Measurements from ENCODE around the gene GTPBP3. TPM values are rescaled to one million over a fixed set of nuclear protein-coding genes. Genes with fewer than 3 reads are reported as not detected.

Gene GTPBP3
- total RNA-seq, 1 experiment from 2014 or later: 35.3 TPM

DNA sequence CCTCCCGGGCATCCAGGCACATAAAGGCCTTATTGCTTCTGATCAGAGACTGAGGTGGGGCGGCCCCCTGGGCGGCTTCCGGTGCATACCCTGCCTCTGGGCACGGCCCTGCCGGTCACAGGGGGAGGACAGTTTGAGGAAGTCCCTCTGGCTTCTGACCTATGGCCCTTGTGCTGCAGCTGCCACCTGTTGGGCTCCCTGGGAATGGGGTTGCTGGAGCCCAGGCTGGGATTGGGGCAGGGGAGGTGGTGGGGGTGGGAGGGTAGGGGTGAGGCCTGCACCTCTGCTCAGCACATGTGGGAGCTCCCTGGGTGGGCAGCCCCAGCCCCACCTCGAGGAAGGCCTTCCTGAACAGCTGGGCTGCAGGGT, 13.4 kb upstream of the GTPBP3 start:
- no peaks in the 10 kb centered on the region for H3K27me3 ChIP-seq (ENCODE audit: control insufficient read depth, insufficient read depth, low read length)
- ChIA-PET CTCF (no interaction called here), POLR2A (no interaction called here)
- intact Hi-C loops (cut with micrococcal nuclease; ENCODE audit: unreplicated experiment) (no loop called here), in situ Hi-C loops (cut with HindIII; ENCODE audit: low pct_unique_long_range_greater_than_20kb, low sequenced_read_pairs) (no loop called here)
- no peaks in the 10 kb centered on the region for H3K9me3 ChIP-seq (ENCODE audit: control insufficient read depth, insufficient read depth, low read depth, low read length)
- DNase-seq (ENCODE audit: low read depth, low spot score) (no peak), ATAC-seq (no peak)
- no peak overlapping the region for H3K27ac ChIP-seq (ENCODE audit: low read length)
- H3K4me1 ChIP-seq (ENCODE audit: control insufficient read depth, insufficient read depth, low read length): no peaks in the 10 kb centered on the region
- BruUV-seq (replicated peaks): no TSS peak
- TF ChIP-seq, protein P1, sequence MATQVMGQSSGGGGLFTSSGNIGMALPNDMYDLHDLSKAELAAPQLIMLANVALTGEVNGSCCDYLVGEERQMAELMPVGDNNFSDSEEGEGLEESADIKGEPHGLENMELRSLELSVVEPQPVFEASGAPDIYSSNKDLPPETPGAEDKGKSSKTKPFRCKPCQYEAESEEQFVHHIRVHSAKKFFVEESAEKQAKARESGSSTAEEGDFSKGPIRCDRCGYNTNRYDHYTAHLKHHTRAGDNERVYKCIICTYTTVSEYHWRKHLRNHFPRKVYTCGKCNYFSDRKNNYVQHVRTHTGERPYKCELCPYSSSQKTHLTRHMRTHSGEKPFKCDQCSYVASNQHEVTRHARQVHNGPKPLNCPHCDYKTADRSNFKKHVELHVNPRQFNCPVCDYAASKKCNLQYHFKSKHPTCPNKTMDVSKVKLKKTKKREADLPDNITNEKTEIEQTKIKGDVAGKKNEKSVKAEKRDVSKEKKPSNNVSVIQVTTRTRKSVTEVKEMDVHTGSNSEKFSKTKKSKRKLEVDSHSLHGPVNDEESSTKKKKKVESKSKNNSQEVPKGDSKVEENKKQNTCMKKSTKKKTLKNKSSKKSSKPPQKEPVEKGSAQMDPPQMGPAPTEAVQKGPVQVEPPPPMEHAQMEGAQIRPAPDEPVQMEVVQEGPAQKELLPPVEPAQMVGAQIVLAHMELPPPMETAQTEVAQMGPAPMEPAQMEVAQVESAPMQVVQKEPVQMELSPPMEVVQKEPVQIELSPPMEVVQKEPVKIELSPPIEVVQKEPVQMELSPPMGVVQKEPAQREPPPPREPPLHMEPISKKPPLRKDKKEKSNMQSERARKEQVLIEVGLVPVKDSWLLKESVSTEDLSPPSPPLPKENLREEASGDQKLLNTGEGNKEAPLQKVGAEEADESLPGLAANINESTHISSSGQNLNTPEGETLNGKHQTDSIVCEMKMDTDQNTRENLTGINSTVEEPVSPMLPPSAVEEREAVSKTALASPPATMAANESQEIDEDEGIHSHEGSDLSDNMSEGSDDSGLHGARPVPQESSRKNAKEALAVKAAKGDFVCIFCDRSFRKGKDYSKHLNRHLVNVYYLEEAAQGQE (IDR thresholded peaks at IDR 0.05; ENCODE audit: insufficient read depth in 1 of 2, low read depth in 2 of 2, low read length in 1 of 2): no peak
- TF ChIP-seq, protein P2, sequence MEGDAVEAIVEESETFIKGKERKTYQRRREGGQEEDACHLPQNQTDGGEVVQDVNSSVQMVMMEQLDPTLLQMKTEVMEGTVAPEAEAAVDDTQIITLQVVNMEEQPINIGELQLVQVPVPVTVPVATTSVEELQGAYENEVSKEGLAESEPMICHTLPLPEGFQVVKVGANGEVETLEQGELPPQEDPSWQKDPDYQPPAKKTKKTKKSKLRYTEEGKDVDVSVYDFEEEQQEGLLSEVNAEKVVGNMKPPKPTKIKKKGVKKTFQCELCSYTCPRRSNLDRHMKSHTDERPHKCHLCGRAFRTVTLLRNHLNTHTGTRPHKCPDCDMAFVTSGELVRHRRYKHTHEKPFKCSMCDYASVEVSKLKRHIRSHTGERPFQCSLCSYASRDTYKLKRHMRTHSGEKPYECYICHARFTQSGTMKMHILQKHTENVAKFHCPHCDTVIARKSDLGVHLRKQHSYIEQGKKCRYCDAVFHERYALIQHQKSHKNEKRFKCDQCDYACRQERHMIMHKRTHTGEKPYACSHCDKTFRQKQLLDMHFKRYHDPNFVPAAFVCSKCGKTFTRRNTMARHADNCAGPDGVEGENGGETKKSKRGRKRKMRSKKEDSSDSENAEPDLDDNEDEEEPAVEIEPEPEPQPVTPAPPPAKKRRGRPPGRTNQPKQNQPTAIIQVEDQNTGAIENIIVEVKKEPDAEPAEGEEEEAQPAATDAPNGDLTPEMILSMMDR (IDR thresholded peaks at IDR 0.05): no peak
- H3K36me3 ChIP-seq (ENCODE audit: control insufficient read depth, insufficient read depth, low read length): no peaks in the 10 kb centered on the region; the same call in 1 of the 2 replicates
- H3K4me3 ChIP-seq (ENCODE audit: low read depth in 2 of 2, low read length in 2 of 2): no peak overlapping the region

DNA sequence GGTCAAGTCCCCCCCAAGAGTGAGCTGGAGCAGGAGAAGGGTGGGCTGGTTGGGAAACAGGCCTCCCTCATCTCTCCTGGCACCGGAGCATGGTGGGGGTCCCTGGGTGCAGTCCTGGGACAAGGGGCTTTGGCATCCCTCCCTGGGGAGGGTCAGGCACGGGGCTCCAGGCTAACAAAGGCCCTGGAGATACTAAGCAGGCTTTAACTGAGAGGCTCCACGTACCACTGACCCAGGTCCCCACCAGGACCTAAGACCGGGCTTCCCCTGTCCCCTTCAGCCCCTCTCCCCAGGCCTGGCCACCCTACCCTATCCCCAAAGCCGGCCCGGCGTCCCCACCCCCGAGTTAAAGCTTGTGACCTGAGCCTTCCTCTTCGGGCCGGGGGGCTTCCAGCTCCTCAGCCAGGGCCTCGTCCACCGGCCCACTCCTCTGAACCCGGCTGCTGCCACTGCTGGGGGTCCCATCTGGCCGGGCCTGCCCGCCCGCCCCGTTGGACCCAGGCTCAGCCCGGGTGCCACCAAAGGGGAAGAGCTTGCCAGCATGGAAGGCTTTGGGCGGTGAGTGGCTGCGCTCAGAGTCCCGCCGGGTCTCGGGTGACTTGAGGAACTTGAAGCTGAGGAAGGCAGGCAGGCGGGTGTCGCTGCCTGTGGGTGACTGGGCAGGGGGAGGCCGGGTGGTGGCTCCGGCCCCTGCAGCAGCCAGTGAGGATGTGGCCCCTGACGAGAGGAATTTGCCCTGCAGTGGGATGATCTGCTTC, 12.8 kb upstream of the GTPBP3 start:
- Histone ChIP-seq H3K4me3 (ENCODE audit: low read depth in 2 of 2, low read length in 2 of 2) (no peak overlapping the region), H3K4me1 (ENCODE audit: control insufficient read depth, insufficient read depth, low read length) (no peaks in the 10 kb centered on the region), H3K27ac (ENCODE audit: low read length) (no peak overlapping the region), H3K9me3 (ENCODE audit: control insufficient read depth, insufficient read depth, low read depth, low read length) (no peaks in the 10 kb centered on the region), H3K36me3 (ENCODE audit: control insufficient read depth, insufficient read depth, low read length) (no peaks in the 10 kb centered on the region; the same call in 1 of the 2 replicates), H3K27me3 (ENCODE audit: control insufficient read depth, insufficient read depth, low read length) (no peaks in the 10 kb centered on the region)
- BruUV-seq (replicated peaks): no TSS peak
- TF ChIP-seq POLR2AphosphoS5 (IDR thresholded peaks at IDR 0.05; ENCODE audit: low read depth, low read length) (no peak), TCF7L2 (IDR thresholded peaks at IDR 0.05; ENCODE audit: low read depth, low read length) (no peak), SIN3A (IDR thresholded peaks at IDR 0.05; ENCODE audit: borderline replicate concordance, insufficient read depth, low read depth, low read length) (no peak)
- TF ChIP-seq, protein P2 (IDR thresholded peaks at IDR 0.05): no peak
- TF ChIP-seq, protein P1 (IDR thresholded peaks at IDR 0.05; ENCODE audit: insufficient read depth in 1 of 2, low read depth in 2 of 2, low read length in 1 of 2): no peak
- no peak for DNase-seq (ENCODE audit: low read depth, low spot score)
- ChIA-PET CTCF (no interaction called here), POLR2A (no interaction called here)
- in situ Hi-C loops (cut with HindIII; ENCODE audit: low pct_unique_long_range_greater_than_20kb, low sequenced_read_pairs): no loop called here
- ATAC-seq: no peak
- intact Hi-C loops (cut with micrococcal nuclease; ENCODE audit: unreplicated experiment): no loop called here

All from Panc1 (cell line).